ENCODE data around the gene ZBTB12. TPM values are rescaled to one million over a fixed set of nuclear protein-coding genes. Genes with fewer than 3 reads are reported as not detected.
A peak's percentile ranks its signal among the peaks of the same experiment; 100 is the strongest.

ZBTB12 gene
- total and polyA plus RNA-seq, 2 of the 13 experiments (the other 11 are each of a cell fraction or from before 2014, with no cell fraction given), result 4.8 to 6.0 TPM

DNA sequence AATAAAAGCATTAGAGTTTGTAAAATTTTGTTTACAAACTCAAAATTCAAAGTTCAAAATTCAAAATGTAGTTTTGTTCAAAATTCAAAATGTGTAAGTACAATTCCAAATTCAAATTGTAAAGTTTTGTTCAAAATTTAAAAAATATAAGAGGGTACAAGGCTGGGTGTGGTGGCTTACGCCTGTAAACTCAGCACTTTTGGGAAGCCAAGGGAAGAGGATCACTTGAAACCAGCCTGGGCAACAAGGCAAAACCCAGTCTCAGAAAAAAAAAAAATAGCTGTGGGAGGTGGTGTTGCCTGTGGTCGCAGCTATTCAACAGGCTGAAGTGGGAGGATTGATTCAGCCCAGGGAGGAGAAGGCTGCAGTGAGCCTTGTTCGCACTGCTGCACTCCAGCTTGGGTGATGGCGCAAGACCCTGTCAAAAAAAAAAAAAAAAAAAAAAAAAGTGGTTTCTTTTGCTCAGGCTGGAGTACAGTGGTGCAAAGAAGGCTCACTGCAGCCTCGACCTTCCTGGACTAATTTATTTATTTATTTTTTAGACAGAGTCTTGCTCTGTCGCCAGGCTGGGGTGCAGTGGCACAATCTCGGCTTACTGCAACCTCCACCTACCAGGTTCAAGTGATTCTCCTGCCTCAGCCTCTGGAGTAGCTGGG is 5.4 kb upstream of the ZBTB12 start (continued):
- TF ChIP-seq ZFP36L2 (CRISPR knock-in tag; IDR thresholded peaks at IDR 0.05), result no peak
- peak; percentile 40; the same call in 1 of the 2 replicates for TF ChIP-seq SAP130 (CRISPR knock-in tag; IDR thresholded peaks at IDR 0.05; ENCODE audit: low read depth)
- TF ChIP-seq CENPX (CRISPR knock-in tag; IDR thresholded peaks at IDR 0.05), result no peak
- TF ChIP-seq TCF12 (IDR thresholded peaks at IDR 0.05), result no peak
- no peak; the same call in 1 of the 2 replicates for TF ChIP-seq TCF12 (CRISPR knock-in tag; IDR thresholded peaks at IDR 0.05)
- TF ChIP-seq ZNF724P (CRISPR knock-in tag; IDR thresholded peaks at IDR 0.05; ENCODE audit: borderline replicate concordance), result no peak
- TF ChIP-seq, protein P1, sequence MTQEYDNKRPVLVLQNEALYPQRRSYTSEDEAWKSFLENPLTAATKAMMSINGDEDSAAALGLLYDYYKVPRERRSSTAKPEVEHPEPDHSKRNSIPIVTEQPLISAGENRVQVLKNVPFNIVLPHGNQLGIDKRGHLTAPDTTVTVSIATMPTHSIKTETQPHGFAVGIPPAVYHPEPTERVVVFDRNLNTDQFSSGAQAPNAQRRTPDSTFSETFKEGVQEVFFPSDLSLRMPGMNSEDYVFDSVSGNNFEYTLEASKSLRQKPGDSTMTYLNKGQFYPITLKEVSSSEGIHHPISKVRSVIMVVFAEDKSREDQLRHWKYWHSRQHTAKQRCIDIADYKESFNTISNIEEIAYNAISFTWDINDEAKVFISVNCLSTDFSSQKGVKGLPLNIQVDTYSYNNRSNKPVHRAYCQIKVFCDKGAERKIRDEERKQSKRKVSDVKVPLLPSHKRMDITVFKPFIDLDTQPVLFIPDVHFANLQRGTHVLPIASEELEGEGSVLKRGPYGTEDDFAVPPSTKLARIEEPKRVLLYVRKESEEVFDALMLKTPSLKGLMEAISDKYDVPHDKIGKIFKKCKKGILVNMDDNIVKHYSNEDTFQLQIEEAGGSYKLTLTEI (CRISPR knock-in tag; conservative IDR thresholded peaks at IDR 0.05), result no peak
- TF ChIP-seq ZNF30 (CRISPR knock-in tag; IDR thresholded peaks at IDR 0.05), result no peak
- no peak; the same call in 1 of the 2 replicates for TF ChIP-seq ZBTB20 (CRISPR knock-in tag; IDR thresholded peaks at IDR 0.05; ENCODE audit: borderline replicate concordance, low read depth)
- no peak for TF ChIP-seq DNMT3B (CRISPR knock-in tag; conservative IDR thresholded peaks at IDR 0.05)
- no peak; the same call in 1 of the 2 replicates for TF ChIP-seq SRF (IDR thresholded peaks at IDR 0.05; ENCODE audit: low read depth, low read length)
- TF ChIP-seq SALL1 (CRISPR knock-in tag; IDR thresholded peaks at IDR 0.05), result peak; percentile 14; the same call in 1 of the 2 replicates
- TF ChIP-seq ASH2L (IDR thresholded peaks at IDR 0.05; ENCODE audit: insufficient read length, low read depth, low read length), result no peak
- no peak for TF ChIP-seq ZNF382 (CRISPR knock-in tag; IDR thresholded peaks at IDR 0.05; ENCODE audit: borderline replicate concordance)
- TF ChIP-seq PHF5A (CRISPR knock-in tag; IDR thresholded peaks at IDR 0.05; ENCODE audit: low read depth, unreplicated experiment), result no peak
- no peak for TF ChIP-seq CENPT (CRISPR knock-in tag; IDR thresholded peaks at IDR 0.05; ENCODE audit: low read depth)
- TF ChIP-seq, protein P2, sequence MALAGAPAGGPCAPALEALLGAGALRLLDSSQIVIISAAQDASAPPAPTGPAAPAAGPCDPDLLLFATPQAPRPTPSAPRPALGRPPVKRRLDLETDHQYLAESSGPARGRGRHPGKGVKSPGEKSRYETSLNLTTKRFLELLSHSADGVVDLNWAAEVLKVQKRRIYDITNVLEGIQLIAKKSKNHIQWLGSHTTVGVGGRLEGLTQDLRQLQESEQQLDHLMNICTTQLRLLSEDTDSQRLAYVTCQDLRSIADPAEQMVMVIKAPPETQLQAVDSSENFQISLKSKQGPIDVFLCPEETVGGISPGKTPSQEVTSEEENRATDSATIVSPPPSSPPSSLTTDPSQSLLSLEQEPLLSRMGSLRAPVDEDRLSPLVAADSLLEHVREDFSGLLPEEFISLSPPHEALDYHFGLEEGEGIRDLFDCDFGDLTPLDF (CRISPR knock-in tag; IDR thresholded peaks at IDR 0.05), result no peak
- TF ChIP-seq, protein P3, sequence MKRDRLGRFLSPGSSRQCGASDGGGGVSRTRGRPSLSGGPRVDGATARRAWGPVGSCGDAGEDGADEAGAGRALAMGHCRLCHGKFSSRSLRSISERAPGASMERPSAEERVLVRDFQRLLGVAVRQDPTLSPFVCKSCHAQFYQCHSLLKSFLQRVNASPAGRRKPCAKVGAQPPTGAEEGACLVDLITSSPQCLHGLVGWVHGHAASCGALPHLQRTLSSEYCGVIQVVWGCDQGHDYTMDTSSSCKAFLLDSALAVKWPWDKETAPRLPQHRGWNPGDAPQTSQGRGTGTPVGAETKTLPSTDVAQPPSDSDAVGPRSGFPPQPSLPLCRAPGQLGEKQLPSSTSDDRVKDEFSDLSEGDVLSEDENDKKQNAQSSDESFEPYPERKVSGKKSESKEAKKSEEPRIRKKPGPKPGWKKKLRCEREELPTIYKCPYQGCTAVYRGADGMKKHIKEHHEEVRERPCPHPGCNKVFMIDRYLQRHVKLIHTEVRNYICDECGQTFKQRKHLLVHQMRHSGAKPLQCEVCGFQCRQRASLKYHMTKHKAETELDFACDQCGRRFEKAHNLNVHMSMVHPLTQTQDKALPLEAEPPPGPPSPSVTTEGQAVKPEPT (CRISPR knock-in tag; IDR thresholded peaks at IDR 0.05; ENCODE audit: low read depth), result no peak
- TF ChIP-seq NCOA2 (CRISPR knock-in tag; IDR thresholded peaks at IDR 0.05), result no peak
- no peak for TF ChIP-seq TAF15 (IDR thresholded peaks at IDR 0.05; ENCODE audit: low read depth, low read length, poor library complexity, severe bottlenecking)
- 0 out of 2 replicates have a peak, but pooled peaks have one; percentile 24 for TF ChIP-seq RFXAP (CRISPR knock-in tag; IDR thresholded peaks at IDR 0.05; ENCODE audit: borderline replicate concordance)
- no peak for TF ChIP-seq ZKSCAN5 (CRISPR knock-in tag; IDR thresholded peaks at IDR 0.05)
- no peak for TF ChIP-seq ZNF839 (CRISPR knock-in tag; IDR thresholded peaks at IDR 0.05; ENCODE audit: borderline replicate concordance)
- no peak for TF ChIP-seq ARNT2 (CRISPR knock-in tag; IDR thresholded peaks at IDR 0.05; ENCODE audit: low read depth)
- TF ChIP-seq, protein P4, sequence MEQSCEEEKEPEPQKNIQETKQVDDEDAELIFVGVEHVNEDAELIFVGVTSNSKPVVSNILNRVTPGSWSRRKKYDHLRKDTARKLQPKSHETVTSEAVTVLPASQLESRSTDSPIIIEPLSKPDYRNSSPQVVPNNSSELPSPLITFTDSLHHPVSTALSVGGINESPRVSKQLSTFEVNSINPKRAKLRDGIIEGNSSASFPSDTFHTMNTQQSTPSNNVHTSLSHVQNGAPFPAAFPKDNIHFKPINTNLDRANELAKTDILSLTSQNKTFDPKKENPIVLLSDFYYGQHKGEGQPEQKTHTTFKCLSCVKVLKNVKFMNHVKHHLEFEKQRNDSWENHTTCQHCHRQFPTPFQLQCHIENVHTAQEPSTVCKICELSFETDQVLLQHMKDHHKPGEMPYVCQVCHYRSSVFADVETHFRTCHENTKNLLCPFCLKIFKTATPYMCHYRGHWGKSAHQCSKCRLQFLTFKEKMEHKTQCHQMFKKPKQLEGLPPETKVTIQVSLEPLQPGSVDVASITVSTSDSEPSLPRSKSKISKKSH (CRISPR knock-in tag; IDR thresholded peaks at IDR 0.05; ENCODE audit: borderline replicate concordance), result no peak

Measured in HepG2 (cell line).